ENCODE results near the gene ONECUT3.
A peak's percentile ranks its signal among the peaks of the same experiment; 100 is the strongest.
"Not testable (repeated sequence)": the region's sequence is repeated elsewhere in the genome, so short reads cannot be mapped to it uniquely, and the experiment has no call there.

Gene ONECUT3

DNA sequence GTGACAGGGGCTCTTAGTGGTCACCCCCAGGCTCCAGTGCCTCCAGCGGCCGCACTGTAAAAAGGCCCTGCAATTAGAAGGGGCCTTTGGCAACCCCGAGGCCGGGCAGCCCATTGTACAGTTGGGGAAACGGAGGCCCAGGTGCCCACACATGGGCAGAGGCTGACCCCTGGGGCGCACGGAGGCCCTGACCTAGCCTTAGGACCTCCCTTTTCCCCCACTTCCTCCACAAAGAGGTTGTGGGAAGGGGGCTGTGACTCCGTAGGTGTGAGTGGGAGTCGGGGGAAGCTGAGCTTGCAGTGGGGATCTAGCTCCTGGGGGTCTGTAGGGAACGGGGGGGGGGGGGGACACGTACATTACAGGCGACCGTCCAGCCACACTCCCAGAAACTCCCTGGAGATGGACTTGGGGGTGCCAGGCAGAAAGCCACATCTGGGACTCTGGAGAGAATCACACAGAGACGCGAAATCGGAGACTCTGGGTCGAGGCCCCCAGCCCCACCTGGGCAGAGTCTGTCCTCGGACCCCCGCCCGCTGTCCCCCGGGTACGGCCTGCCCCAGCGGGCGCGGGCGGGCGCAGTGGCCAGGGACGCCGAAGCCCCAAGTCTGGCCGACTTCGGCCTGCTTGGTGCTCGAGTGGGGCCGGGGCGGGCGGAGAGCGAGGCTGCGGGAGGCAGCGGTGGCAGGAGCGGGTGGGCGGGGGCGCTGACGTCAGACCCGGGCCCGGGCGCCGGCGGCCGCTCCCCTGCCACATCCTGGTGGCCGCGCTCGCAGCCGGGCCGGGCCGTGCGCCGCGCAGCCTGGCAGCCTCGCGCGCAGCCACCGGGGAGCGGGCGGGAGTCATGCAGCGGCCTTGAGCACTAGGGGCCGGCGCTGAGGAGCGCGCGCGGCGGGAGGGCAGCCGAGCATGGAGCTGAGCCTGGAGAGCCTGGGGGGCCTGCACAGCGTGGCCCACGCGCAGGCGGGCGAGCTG lies at the start of gene ONECUT3:
ONECUT3 (plus strand) TSS at position 750 of the 972 bp plus-strand sequence; CDS start at position 907, 157 bp downstream.
- Mint-ChIP-seq H3K4me1 (peaks cover 46% of the 10 kb centered on the region), H3K9me3 (no peaks in the 10 kb centered on the region), H3K4me3 (peak within 1 kb of the TSS; percentile 65), H3K27ac (no peak within 1 kb of the TSS), H3K27me3 (peaks cover 72% of the 10 kb centered on the region), H3K36me3 (no peaks in the 10 kb centered on the region)
- no peak for ATAC-seq

DNA sequence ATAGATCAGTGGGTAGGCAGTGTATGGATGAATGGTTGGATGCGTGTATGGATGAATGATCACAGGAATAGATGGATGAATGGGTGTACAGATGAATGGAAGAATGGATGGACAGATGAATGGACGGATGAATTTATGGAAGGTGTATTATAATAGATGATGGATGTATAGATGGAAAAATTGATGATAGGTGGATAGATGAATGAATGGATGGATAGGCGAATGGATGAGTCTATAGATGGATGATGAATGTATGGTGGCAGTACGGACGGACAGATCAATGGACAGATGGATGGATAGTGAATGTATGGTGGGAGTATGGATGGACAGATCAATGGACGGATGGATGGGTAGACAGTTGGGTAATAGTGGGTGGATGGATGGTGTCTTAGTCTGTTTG lies 49.0 kb upstream of the ONECUT3 start:
- peaks cover 10% of the 10 kb centered on the region for H3K4me1 Mint-ChIP-seq
- peaks cover 60% of the 10 kb centered on the region for H3K27me3 Mint-ChIP-seq
- H3K9me3 Mint-ChIP-seq, result peaks cover 15% of the 10 kb centered on the region
- no peak for ATAC-seq
- H3K4me3 Mint-ChIP-seq, result no peak overlapping the region
- no peak overlapping the region for H3K27ac Mint-ChIP-seq
- H3K36me3 Mint-ChIP-seq, result peaks cover 9% of the 10 kb centered on the region

DNA sequence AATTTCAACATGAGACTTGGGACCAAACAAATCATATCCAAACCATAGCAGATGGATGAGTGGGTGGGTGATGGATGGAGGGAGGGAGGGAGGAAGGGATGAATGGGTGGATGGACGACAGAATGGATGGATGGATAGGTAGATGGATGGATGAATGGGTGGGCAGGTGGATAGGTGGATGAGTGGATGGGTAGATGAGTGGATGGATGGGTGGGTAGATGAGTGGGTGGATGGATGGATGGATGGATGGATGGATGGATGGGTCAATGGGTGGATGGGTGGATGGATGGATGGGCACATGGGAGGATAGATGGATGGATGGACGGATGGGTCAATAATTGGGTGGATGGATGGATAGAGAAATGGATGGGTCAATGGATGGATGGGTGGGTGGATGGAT lies 47.9 kb upstream of the ONECUT3 start:
- Mint-ChIP-seq H3K27ac (no peak overlapping the region), H3K4me1 (peaks cover 10% of the 10 kb centered on the region), H3K4me3 (no peak overlapping the region), H3K36me3 (peaks cover 9% of the 10 kb centered on the region), H3K9me3 (peaks cover 15% of the 10 kb centered on the region), H3K27me3 (peaks cover 63% of the 10 kb centered on the region)
- no peak for ATAC-seq

GRCh38 chr19:1706646-1707045 lies 46.7 kb upstream of the ONECUT3 start:
- not testable (repeated sequence) for H3K4me1 Mint-ChIP-seq, H3K27ac Mint-ChIP-seq, H3K36me3 Mint-ChIP-seq, H3K4me3 Mint-ChIP-seq, ATAC-seq
- Mint-ChIP-seq H3K9me3 (peaks cover 15% of the 10 kb centered on the region), H3K27me3 (peaks cover 53% of the 10 kb centered on the region)

DNA sequence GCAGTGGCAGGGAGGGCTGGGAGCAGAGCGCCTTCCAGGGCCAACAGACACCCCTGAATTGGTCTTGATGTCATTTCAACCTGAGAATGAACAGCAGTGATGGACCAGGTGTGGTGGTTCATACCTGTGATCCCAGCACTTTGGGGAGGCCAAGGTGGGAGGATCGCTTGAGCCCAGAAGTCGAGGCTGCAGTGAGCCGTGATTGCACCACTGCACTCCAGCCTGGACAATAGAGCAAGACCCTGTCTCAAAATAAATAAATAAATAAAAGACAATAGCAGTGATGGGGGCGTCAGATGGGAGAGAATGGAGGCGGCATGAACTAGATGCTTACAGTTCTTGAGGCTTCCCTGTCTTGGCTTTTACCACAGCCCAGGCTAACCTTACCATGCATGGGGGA lies 46.1 kb upstream of the ONECUT3 start:
- H3K27ac Mint-ChIP-seq, result no peak overlapping the region
- H3K4me1 Mint-ChIP-seq, result no peaks in the 10 kb centered on the region
- peaks cover 15% of the 10 kb centered on the region for H3K9me3 Mint-ChIP-seq
- H3K36me3 Mint-ChIP-seq, result peaks cover 9% of the 10 kb centered on the region
- no peak overlapping the region for H3K4me3 Mint-ChIP-seq
- ATAC-seq, result no peak
- peaks cover 51% of the 10 kb centered on the region for H3K27me3 Mint-ChIP-seq

DNA sequence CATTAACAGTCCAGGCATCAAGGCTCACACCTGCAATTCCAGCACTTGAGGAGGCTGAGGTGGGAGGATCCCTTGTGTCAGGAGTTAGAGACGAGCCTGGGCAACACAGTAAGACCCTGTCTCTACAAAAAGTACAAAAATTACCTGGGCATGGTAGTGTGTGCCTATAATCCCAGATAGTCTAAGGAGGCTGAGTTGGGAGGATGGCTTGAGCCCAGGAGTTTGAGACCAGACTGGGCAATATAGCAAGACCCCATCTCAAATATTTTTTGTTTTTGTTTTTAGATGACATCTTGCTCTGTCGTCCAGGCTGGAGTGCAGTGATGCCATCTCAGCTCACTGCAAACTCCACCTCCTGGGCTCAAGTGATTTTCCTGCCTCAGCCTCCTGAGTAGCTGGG lies 40.1 kb upstream of the ONECUT3 start:
- Mint-ChIP-seq H3K36me3 (peaks cover 13% of the 10 kb centered on the region), H3K27me3 (peaks cover 35% of the 10 kb centered on the region), H3K4me1 (no peaks in the 10 kb centered on the region), H3K27ac (no peak overlapping the region), H3K4me3 (no peak overlapping the region), H3K9me3 (peaks cover 15% of the 10 kb centered on the region)
- ATAC-seq, result no peak

DNA sequence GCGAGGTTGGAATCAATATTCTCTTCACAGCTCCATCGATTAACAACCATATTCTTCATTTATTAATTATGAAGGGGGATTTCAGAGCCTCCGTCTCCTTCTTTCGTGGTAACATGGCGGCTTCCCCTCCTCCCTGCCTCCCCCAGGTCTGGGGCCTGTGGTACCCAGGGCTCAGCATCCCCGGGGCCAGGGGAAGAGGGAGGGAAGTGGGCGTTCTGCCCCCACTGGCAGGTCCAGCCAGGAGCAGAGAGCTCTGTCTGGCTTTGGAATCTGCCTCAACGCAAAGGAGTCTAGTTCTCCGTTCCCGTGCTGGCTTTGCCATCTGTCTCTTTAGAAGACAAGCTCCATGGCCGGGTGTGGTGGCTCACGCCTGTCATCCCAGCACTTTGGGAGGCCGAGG lies 37.8 kb upstream of the ONECUT3 start:
- ATAC-seq, result no peak
- H3K36me3 Mint-ChIP-seq, result peaks cover 13% of the 10 kb centered on the region
- no peak overlapping the region for H3K27ac Mint-ChIP-seq
- H3K4me3 Mint-ChIP-seq, result no peak overlapping the region
- H3K27me3 Mint-ChIP-seq, result peaks cover 41% of the 10 kb centered on the region
- H3K9me3 Mint-ChIP-seq, result peaks cover 15% of the 10 kb centered on the region
- no peaks in the 10 kb centered on the region for H3K4me1 Mint-ChIP-seq

GRCh38 chr19:1717200-1717969 lies 35.9 kb upstream of the ONECUT3 start:
- peaks cover 53% of the 10 kb centered on the region for H3K27me3 Mint-ChIP-seq
- H3K4me1 Mint-ChIP-seq, result no peaks in the 10 kb centered on the region
- no peak for ATAC-seq
- no peak overlapping the region for H3K27ac Mint-ChIP-seq
- H3K4me3 Mint-ChIP-seq, result no peak overlapping the region
- peaks cover 13% of the 10 kb centered on the region for H3K36me3 Mint-ChIP-seq
- peaks cover 15% of the 10 kb centered on the region for H3K9me3 Mint-ChIP-seq

- H3K27ac Mint-ChIP-seq, result no peak overlapping the region
- no peak for ATAC-seq
- H3K4me1 Mint-ChIP-seq, result no peaks in the 10 kb centered on the region
- H3K36me3 Mint-ChIP-seq, result peaks cover 13% of the 10 kb centered on the region
- H3K9me3 Mint-ChIP-seq, result peaks cover 15% of the 10 kb centered on the region
- peaks cover 57% of the 10 kb centered on the region for H3K27me3 Mint-ChIP-seq
- H3K4me3 Mint-ChIP-seq, result no peak overlapping the region
These were observed 35.4 kb upstream of the ONECUT3 start for GRCh38 chr19:1717970-1718264.

DNA sequence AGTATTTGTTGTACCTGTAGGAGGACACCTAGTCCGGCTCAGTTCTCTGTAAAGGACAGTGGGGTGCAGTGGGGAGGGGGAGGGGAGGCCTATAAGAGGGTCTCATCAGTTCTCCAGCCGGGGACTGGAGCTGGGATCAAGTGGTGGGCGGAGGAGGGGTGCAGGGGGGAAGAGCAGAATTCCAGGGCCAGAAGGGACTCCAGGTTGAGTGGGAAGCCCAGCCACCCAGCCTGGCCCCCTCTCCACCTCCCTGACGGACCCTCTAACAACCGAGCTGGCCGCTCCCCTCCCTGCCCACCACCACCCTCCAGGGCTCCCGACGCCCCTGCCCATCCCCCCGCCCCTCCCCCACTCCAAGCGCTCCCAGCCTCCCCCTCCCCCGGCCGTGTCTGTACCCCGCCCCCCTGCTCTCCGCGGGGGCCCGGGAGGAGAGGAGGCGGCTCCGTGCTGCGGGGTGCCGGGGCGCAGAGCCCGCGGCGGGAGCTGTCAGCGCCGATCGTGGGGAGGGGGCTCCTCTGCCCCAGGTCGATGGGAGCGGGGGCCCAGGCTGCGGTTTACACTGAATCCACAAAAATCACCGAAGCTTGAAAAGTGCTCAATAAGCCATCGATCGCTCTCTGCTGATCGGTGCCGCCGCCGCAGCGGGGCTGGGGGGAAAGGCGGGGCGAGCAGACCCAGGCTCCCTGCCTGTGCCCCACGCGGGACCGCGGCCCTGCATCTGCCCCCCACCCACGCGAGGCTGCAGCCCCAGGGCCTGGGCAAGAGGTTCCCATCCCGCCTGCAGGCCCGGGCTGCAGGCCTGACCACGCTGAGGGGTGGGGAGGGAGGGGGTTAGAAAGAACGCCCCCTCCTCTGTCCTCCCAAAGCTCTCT lies 34.6 kb upstream of the ONECUT3 start:
- no peaks in the 10 kb centered on the region for H3K4me1 Mint-ChIP-seq
- H3K27ac Mint-ChIP-seq, result no peak overlapping the region
- H3K4me3 Mint-ChIP-seq, result no peak overlapping the region
- peaks cover 15% of the 10 kb centered on the region for H3K9me3 Mint-ChIP-seq
- peak; percentile 25 for ATAC-seq
- peaks cover 13% of the 10 kb centered on the region for H3K36me3 Mint-ChIP-seq
- peaks cover 65% of the 10 kb centered on the region for H3K27me3 Mint-ChIP-seq

- Mint-ChIP-seq H3K27me3 (peaks cover 74% of the 10 kb centered on the region), H3K27ac (no peak overlapping the region)
- no peak for ATAC-seq
These were observed 33.8 kb upstream of the ONECUT3 start for GRCh38 chr19:1719519-1719918.

GRCh38 chr19:1720237-1720636 lies 33.1 kb upstream of the ONECUT3 start:
- no peak for ATAC-seq
- Mint-ChIP-seq H3K4me3 (no peak overlapping the region), H3K27me3 (peaks cover 81% of the 10 kb centered on the region), H3K4me1 (no peaks in the 10 kb centered on the region), H3K36me3 (peaks cover 13% of the 10 kb centered on the region), H3K9me3 (peaks cover 15% of the 10 kb centered on the region), H3K27ac (no peak overlapping the region)

More at GRCh38 chr19:1719519-1719918, 33.8 kb upstream of the ONECUT3 start:
- Mint-ChIP-seq H3K4me1 (no peaks in the 10 kb centered on the region), H3K4me3 (no peak overlapping the region), H3K36me3 (peaks cover 13% of the 10 kb centered on the region), H3K9me3 (peaks cover 15% of the 10 kb centered on the region)

GRCh38 chr19:1725100-1726064 lies 27.9 kb upstream of the ONECUT3 start:
- Mint-ChIP-seq H3K27ac (no peak overlapping the region), H3K4me1 (no peaks in the 10 kb centered on the region), H3K9me3 (peaks cover 3% of the 10 kb centered on the region), H3K36me3 (no peaks in the 10 kb centered on the region), H3K27me3 (peaks cover 85% of the 10 kb centered on the region), H3K4me3 (no peak overlapping the region)
- ATAC-seq, result peak; percentile 50
